Duodenal mucosa (tissue), 2 donors: ENCODE data around the gene CYTH4.

ENCODE experiments used
- H3K27ac ChIP-seq: one replicate; pipeline ENCODE4 v1.7.0; 2013; ENCODE audit warnings: low read depth, low read length
- H3K27me3 ChIP-seq, 2 donors: one replicate each; pipeline ENCODE4 v1.7.0; 2013; ENCODE audit warnings: low read length in 2 of 2, control low read depth in 1 of 2; ENCODE audit not compliant: insufficient read depth in 2 of 2, control insufficient read depth in 1 of 2
- H3K36me3 ChIP-seq, 2 donors: one replicate each; pipeline ENCODE4 v1.7.0; 2013; ENCODE audit warnings: low read length in 2 of 2, control low read depth in 1 of 2; ENCODE audit not compliant: insufficient read depth in 2 of 2, control insufficient read depth in 1 of 2
- H3K4me1 ChIP-seq, 2 donors: one replicate each; pipeline ENCODE4 v1.7.0; 2013; ENCODE audit warnings: low read length in 2 of 2, control low read depth in 1 of 2; ENCODE audit not compliant: insufficient read depth in 2 of 2, control insufficient read depth in 1 of 2
- H3K4me3 ChIP-seq, 2 donors: one replicate each; pipeline ENCODE4 v1.7.0; 2013; ENCODE audit warnings: low read length in 2 of 2, low read depth in 1 of 2
- H3K9ac ChIP-seq, 2 donors: one replicate each; pipeline ENCODE4 v1.7.0; 2013; ENCODE audit warnings: low read length in 2 of 2, low read depth in 1 of 2
- H3K9me3 ChIP-seq, 2 donors: one replicate each; pipeline ENCODE4 v1.7.0; 2013; ENCODE audit warnings: low read length in 2 of 2, control low read depth in 1 of 2; ENCODE audit not compliant: control insufficient read depth in 1 of 2

CYTH4 gene

DNA sequence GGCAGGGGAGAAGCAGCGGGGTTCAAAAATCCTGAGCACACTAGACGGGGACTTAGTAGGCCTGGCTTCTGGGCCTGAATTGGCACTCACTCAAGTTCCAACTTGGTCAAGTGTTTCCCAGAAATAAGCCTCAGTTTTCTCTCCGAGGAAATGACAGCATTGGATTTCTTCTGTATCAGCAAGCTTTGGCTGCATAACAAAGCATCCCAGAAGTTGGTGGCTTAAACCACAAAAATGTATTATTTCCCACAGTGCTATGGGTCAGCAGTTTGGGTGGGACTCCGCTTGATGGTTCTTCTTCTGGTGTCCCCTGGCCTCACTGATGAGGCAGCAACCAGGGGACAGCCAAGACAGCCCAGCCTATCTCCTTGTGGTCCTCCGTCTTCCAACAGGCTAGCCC lies 1.6 kb upstream of the CYTH4 start:
- Histone ChIP-seq H3K4me3 (no peak overlapping the region), H3K9me3 (no peaks in the 10 kb centered on the region), H3K4me1 (peaks cover 0 to 6% of the 10 kb centered on the region in 2 donors), H3K9ac (no peak overlapping the region), H3K27ac (no peak overlapping the region), H3K27me3 (peaks cover 0 to 5% of the 10 kb centered on the region in 2 donors), H3K36me3 (no peaks in the 10 kb centered on the region)

DNA sequence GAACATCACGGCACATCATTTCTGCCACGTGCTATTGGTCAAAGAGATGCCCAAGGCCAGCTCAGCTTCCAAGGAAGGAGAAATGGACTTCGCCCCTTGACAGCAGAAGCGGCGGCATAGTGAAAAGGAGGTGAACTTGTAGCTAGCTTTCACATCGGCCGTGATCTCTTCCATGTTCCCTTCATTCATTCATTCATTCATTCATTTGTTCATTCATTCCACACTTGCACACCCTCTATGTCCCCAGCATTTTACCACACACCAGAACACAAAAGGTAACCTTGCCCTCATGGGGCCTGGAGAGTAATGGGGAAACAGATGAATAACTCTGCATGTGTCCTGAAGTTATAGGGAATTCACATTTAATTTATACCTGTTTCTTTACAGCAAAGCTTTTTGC lies 1.1 kb upstream of the CYTH4 start:
- H3K9ac ChIP-seq = no peak overlapping the region
- H3K9me3 ChIP-seq = no peaks in the 10 kb centered on the region
- H3K27me3 ChIP-seq = peaks cover 0 to 5% of the 10 kb centered on the region in 2 donors
- no peak overlapping the region for H3K4me3 ChIP-seq
- peaks cover 0 to 6% of the 10 kb centered on the region in 2 donors for H3K4me1 ChIP-seq
- no peak overlapping the region for H3K27ac ChIP-seq
- no peaks in the 10 kb centered on the region for H3K36me3 ChIP-seq

DNA sequence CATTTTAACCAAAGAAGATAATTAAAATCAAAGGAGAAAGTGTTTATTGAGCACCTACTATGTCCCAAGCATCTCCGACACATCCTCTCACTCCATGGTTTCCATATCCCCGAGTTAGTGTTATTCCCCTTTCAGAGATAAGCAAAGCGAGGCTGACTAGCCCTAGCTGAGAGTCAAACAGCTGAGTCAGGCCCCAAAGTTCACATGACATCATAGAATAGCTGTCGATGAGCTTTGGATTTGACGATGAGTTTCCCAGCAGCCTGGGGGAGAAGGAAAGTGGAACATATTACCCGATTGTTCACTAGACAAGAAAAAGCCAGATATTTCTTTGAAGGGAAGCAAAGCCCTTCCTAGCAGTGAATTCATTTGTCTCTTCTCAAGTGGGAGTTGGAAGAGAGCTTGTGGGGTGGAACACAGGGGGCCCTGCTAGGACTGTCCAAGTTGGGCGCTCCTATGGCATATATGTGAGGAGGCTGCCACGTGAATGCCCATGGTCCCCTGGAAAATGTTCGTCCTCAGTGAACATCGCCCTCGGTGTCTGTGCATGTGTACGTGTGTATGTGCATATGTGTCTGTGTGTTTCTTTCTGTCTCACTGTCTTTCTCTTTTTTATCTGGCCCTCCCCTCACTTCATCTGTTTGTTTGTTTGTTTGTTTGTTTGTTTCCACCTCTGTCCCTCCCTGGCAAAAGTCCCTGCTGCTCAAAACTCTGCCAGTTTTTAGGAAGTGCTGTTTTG lies 493 bp upstream of the CYTH4 start:
- Histone ChIP-seq H3K4me3 (peak overlapping the region; percentile 60 to 67), H3K4me1 (peaks cover 0 to 11% of the 10 kb centered on the region in 2 donors), H3K27ac (no peak overlapping the region), H3K36me3 (peaks cover 0 to 3% of the 10 kb centered on the region in 2 donors), H3K27me3 (peaks cover 0 to 5% of the 10 kb centered on the region in 2 donors), H3K9me3 (no peaks in the 10 kb centered on the region), H3K9ac (peak overlapping the region in 1 of 2 donors; percentile 54)

DNA sequence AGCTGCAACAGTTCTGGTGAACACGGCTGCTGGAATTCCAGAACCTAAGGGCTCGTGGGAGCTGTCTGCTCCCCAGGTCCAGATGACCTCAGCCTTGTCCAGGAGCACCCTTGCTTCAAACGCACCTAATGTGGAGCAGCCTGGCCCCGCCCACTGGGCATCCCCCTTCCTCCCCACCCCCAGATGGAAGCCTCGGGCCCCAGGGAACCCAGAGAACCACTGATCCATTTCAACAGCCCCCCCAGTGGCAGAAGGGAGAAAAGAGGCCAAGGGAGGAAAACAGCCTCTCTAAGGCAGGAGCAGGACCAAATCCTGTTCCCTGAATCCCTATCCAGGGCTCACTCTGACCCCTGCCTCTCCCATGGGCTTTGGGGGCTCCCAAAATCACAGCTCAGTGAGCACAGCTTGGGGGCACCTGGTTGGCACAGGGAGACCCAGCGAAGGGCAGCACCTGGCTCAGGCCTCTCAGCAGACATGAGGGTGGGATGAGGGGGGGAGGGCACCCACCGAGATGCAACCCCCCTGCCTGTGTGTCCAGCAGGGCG lies 1.2 kb downstream of the CYTH4 start:
- peaks cover 0 to 11% of the 10 kb centered on the region in 2 donors for H3K4me1 ChIP-seq
- no peak overlapping the region for H3K27ac ChIP-seq
- peak overlapping the region; percentile 60 to 67 for H3K4me3 ChIP-seq
- H3K9me3 ChIP-seq = no peaks in the 10 kb centered on the region
- peaks cover 0 to 3% of the 10 kb centered on the region in 2 donors for H3K36me3 ChIP-seq
- peak overlapping the region; percentile 51 to 54 for H3K9ac ChIP-seq
- peaks cover 0 to 5% of the 10 kb centered on the region in 2 donors for H3K27me3 ChIP-seq

DNA sequence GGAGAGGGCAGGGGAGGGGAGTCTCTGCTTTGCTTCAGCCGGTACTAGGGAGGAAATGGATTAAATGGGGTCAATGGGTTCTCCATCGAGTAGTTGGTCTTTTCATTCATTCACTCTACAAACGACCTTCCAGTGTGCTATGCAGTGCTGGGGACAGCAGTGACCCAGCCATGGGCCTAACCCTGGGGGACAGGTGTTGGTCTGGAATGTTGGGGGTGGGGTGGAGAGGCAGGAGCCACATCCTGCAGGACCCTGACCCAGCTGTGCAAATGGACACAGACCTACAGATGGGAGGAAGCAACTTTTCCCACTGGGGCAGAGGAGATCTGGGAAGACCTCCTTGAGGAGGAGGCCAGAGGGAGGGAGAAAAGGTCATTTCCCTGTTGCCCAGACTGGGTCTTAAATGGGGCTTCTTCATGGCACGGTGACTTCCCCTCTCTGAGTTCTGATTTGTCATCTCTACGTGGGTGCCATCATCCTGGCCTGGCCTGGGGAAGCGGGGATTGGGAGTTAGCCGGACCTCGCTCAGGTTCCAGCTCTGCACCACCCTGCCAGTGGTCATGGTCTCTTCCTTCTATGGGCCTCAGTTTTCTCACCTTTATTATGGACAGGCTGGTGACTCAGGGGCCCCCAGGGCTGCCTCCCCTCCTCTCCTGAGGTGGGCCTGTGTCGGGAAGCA lies 2.0 kb downstream of the CYTH4 start:
- Histone ChIP-seq H3K4me3 (peak overlapping the region; percentile 60), H3K27me3 (peaks cover 0 to 5% of the 10 kb centered on the region in 2 donors)

DNA sequence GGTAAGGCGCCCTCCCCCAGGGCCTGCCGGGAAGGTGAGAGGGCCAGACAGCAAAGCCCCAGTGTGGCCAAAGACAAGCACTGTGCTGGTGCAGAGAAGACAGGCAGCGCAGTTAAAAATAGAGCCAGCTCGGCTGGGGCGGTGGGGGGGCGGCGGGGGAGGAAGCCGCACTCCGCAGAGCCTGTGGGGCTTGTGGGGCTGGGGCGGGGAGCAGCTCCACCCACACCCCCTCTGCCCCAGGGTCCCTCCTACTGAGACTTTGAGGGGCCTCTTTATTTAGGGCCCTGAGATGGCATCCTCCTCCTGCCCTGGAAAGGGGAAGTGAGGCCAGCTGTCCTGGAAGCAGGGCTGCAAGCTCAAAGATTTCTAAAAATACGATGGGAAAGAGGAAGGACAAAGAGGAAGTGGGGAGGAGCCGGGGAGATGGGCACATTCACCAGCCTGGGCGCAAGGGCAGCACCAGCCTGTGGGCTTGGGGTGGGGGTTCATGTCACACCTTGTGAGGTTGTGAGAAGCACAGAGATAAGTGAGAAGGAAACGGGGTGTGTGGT lies 2.6 kb downstream of the CYTH4 start:
- Histone ChIP-seq H3K9me3 (no peaks in the 10 kb centered on the region), H3K36me3 (peaks cover 0 to 9% of the 10 kb centered on the region in 2 donors), H3K4me3 (peak overlapping the region; percentile 60), H3K27ac (no peak overlapping the region), H3K27me3 (peaks cover 0 to 5% of the 10 kb centered on the region in 2 donors), H3K4me1 (peaks cover 0 to 11% of the 10 kb centered on the region in 2 donors), H3K9ac (no peak overlapping the region)

More for the DNA sequence above, 2.0 kb downstream of the CYTH4 start:
- Histone ChIP-seq H3K4me1 (peaks cover 0 to 11% of the 10 kb centered on the region in 2 donors), H3K9ac (peak overlapping the region in 1 of 2 donors; percentile 51), H3K9me3 (no peaks in the 10 kb centered on the region), H3K36me3 (peaks cover 0 to 5% of the 10 kb centered on the region in 2 donors), H3K27ac (no peak overlapping the region)

DNA sequence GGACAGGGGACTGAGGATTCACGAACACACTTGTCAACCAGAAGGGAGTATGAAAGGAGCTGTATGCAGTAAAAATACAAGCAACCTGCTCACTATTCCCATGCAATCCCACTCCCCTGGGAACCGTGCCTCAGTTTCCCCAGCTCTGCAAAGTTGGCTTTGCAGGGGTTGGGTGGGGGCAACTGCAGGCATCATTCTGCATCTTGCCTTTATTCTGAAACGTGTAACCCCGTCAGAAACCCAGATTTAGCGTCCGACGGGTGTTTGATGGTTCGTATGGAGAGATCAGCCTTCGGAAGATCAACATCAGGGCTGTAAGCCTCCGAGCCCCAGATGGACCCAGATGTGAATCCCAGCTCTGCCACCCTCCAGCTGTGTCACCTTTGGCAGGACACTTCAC lies 3.6 kb downstream of the CYTH4 start:
- Histone ChIP-seq H3K9me3 (no peaks in the 10 kb centered on the region), H3K36me3 (peaks cover 3 to 12% of the 10 kb centered on the region in 2 donors), H3K9ac (no peak overlapping the region), H3K4me3 (no peak overlapping the region), H3K27ac (no peak overlapping the region), H3K4me1 (peaks cover 0 to 11% of the 10 kb centered on the region in 2 donors), H3K27me3 (peaks cover 0 to 5% of the 10 kb centered on the region in 2 donors)

DNA sequence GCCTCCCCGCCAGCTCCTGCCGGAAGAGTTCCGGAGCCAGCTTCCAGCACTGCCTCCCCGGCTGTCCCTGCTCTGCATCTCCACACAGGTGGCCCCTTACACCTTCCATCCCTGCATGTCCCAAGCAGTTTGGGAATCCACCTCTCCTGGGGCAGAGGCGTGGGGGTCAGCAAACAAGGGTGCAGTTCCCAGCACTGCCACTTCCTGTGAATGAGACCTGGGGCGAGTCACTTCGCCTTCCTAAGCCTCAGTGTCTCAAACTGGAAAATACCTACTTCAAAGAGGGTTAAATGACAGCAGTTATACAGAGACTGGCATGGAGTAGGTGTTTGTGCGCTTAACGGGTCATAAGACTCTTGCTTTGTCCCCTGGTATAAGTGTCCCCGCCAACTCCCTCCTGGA lies 5.2 kb downstream of the CYTH4 start:
- Histone ChIP-seq H3K4me3 (no peak overlapping the region), H3K27ac (no peak overlapping the region), H3K9ac (no peak overlapping the region), H3K36me3 (peaks cover 3 to 21% of the 10 kb centered on the region in 2 donors), H3K4me1 (peaks cover 0 to 11% of the 10 kb centered on the region in 2 donors), H3K9me3 (no peaks in the 10 kb centered on the region), H3K27me3 (no peaks in the 10 kb centered on the region)

DNA sequence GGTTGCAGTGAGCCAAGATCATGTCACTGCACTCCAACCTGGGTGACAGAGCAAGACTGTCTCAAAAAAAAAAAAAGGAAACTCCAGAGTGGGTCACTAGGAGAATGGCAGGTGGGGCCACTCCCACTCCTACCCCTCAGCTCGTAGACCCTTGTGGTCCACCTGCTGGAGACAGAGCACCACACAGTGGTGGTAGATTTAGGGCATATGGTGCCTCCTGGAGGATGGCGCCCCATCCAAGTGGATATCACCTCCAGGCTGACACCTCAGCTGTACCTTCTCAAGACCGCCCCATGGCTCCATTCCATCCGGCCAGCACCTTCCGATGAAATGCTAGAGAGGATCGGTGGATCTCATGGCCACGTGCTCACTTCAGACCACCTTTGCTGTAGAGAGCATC lies 6.2 kb downstream of the CYTH4 start:
- Histone ChIP-seq H3K4me3 (no peak overlapping the region), H3K9me3 (no peaks in the 10 kb centered on the region), H3K27me3 (no peaks in the 10 kb centered on the region), H3K4me1 (peaks cover 0 to 11% of the 10 kb centered on the region in 2 donors), H3K9ac (no peak overlapping the region), H3K36me3 (peaks cover 9 to 28% of the 10 kb centered on the region in 2 donors), H3K27ac (no peak overlapping the region)
